Prostate gland (tissue), 2 donors: Measurements from ENCODE around the gene FIP1L1. TPM values are rescaled to one million over a fixed set of nuclear protein-coding genes. Genes with fewer than 3 reads are reported as not detected.
A peak's percentile ranks its signal among the peaks of the same experiment; 100 is the strongest.

Source experiments
- DNase-seq: peaks from one replicate; pipeline ENCODE4 v3.0.0-alpha.2; 2019; ENCODE audit warnings: low spot score
- H3K27ac ChIP-seq, 2 donors: fragments of 200-600 bp; sonication (generic); 2 replicates each; pipeline ENCODE4 v1.5.1; 2017 to 2019
- H3K27me3 ChIP-seq: fragments of 200-600 bp; sonication (generic); replicated peaks from 2 replicates; pipeline ENCODE4 v1.5.1; 2019; ENCODE audit not compliant: insufficient read depth
- H3K36me3 ChIP-seq, 2 donors: fragments of 200-600 bp; sonication (generic); 1 replicate in 1 of 2; 2 replicates in 1 of 2; pipeline versions ENCODE4 v1.5.1 to v1.8.1; 2017 to 2019
- H3K4me1 ChIP-seq: fragments of 200-600 bp; sonication (generic); replicated peaks from 2 replicates; pipeline ENCODE4 v1.5.1; 2019
- H3K4me3 ChIP-seq, 2 donors: fragments of 200-600 bp; sonication (generic); 2 replicates each; pipeline ENCODE4 v1.5.1; 2017 to 2019
- H3K9me3 ChIP-seq: fragments of 200-600 bp; sonication (generic); 2 replicates; pipeline ENCODE4 v1.5.1; 2017
- POLR2A ChIP-seq: fragments of 450-650 bp; IDR thresholded peaks from one replicate; pipeline ENCODE4 v1.6.1; 2016; ENCODE audit warnings: antibody characterized with exemption, mild to moderate bottlenecking
- POLR2AphosphoS5 ChIP-seq: sonication (generic); formaldehyde crosslinking; IDR thresholded peaks from one replicate; pipeline ENCODE4 v1.6.1; 2017; ENCODE audit warnings: antibody characterized with exemption
- WGBS: methylation state at CpG from one replicate; pipeline ENCODE4 v1.1.5; 2018; 5-methylcytosine and 5-hydroxymethylcytosine counted together
- intact Hi-C: fragments of 100-400 bp; cut with DNase I; formaldehyde crosslinking; loops from one replicate; pipeline ENCODE4 v1.14.2; 2022
- total RNA-seq, 2 donors: library from RNA; depleted of rRNA; stranded (reverse); fragments of >200 nt; gene quantifications; one replicate each; pipeline ENCODE4 v1.1.0, GENCODE V29; 2016
- TF ChIP-seq, protein P1 (sequence below), 4 experiments: fragments of 200-600 bp in 2 of 4; fragments of 450-650 bp in 2 of 4; sonication (generic) in 2 of 4; IDR thresholded peaks; 1 replicate in 3 of 4; 2 replicates in 1 of 4; pipeline ENCODE4 v1.5.1; 2016 to 2019; ENCODE audit warnings: antibody characterized with exemption in 4 of 4, mild to moderate bottlenecking in 2 of 4, moderate library complexity in 2 of 4

Gene FIP1L1
- total RNA-seq, 2 donors from 2014 or later = 41.0 to 63.5 TPM

GRCh38 chr4:53489279-53489889 lies 111.9 kb downstream of the FIP1L1 start:
- Histone ChIP-seq H3K36me3 (no peaks in the 10 kb centered on the region), H3K9me3 (no peaks in the 10 kb centered on the region), H3K4me1 (peaks cover 4% of the 10 kb centered on the region), H3K27me3 (no peaks in the 10 kb centered on the region), H3K27ac (no peak overlapping the region), H3K4me3 (no peak overlapping the region)
- no peak for TF ChIP-seq POLR2A
- TF ChIP-seq, protein P1, sequence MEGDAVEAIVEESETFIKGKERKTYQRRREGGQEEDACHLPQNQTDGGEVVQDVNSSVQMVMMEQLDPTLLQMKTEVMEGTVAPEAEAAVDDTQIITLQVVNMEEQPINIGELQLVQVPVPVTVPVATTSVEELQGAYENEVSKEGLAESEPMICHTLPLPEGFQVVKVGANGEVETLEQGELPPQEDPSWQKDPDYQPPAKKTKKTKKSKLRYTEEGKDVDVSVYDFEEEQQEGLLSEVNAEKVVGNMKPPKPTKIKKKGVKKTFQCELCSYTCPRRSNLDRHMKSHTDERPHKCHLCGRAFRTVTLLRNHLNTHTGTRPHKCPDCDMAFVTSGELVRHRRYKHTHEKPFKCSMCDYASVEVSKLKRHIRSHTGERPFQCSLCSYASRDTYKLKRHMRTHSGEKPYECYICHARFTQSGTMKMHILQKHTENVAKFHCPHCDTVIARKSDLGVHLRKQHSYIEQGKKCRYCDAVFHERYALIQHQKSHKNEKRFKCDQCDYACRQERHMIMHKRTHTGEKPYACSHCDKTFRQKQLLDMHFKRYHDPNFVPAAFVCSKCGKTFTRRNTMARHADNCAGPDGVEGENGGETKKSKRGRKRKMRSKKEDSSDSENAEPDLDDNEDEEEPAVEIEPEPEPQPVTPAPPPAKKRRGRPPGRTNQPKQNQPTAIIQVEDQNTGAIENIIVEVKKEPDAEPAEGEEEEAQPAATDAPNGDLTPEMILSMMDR (IDR thresholded peaks at IDR 0.05) = no peak
- TF ChIP-seq POLR2AphosphoS5 = no peak
- intact Hi-C loops = loop anchor here (10.0 kb wide), 1 partner anchor 735 kb away; the partner anchor contains the start of gene PDGFRA
- DNase-seq = no peak

GRCh38 chr4:53490161-53490956 lies 112.9 kb downstream of the FIP1L1 start:
- H3K27me3 ChIP-seq = no peaks in the 10 kb centered on the region
- no peaks in the 10 kb centered on the region for H3K9me3 ChIP-seq
- intact Hi-C loops = no loop called here
- no peaks in the 10 kb centered on the region for H3K36me3 ChIP-seq
- DNase-seq = no peak
- WGBS = 75% methylated on average over 6 of the region's 6 CpGs
- no peak overlapping the region for H3K4me3 ChIP-seq
- H3K27ac ChIP-seq = no peak overlapping the region
- TF ChIP-seq POLR2A (no peak), POLR2AphosphoS5 (no peak)
- TF ChIP-seq, protein P1 (IDR thresholded peaks at IDR 0.05) = no peak
- H3K4me1 ChIP-seq = peaks cover 2% of the 10 kb centered on the region

GRCh38 chr4:53490965-53491622 lies 113.7 kb downstream of the FIP1L1 start:
- intact Hi-C loops = no loop called here
- no peaks in the 10 kb centered on the region for H3K36me3 ChIP-seq
- H3K4me3 ChIP-seq = no peak overlapping the region
- 47% methylated on average over 3 of the region's 3 CpGs for WGBS
- TF ChIP-seq, protein P1 (IDR thresholded peaks at IDR 0.05) = peak in 3 of 4 experiments; percentile 40 to 69 (median 57)
- no peak for TF ChIP-seq POLR2A
- no peaks in the 10 kb centered on the region for H3K9me3 ChIP-seq
- H3K27me3 ChIP-seq = no peaks in the 10 kb centered on the region
- no peak overlapping the region for H3K27ac ChIP-seq
- H3K4me1 ChIP-seq = no peaks in the 10 kb centered on the region
- DNase-seq = no peak

- no peaks in the 10 kb centered on the region for H3K36me3 ChIP-seq
- no peaks in the 10 kb centered on the region for H3K27me3 ChIP-seq
- H3K9me3 ChIP-seq = no peaks in the 10 kb centered on the region
- no peak for DNase-seq
- H3K4me1 ChIP-seq = peaks cover 6% of the 10 kb centered on the region
- H3K4me3 ChIP-seq = no peak overlapping the region
- intact Hi-C loops = no loop called here
- 94% methylated on average over 6 of the region's 6 CpGs for WGBS
- H3K27ac ChIP-seq = no peak overlapping the region
- TF ChIP-seq, protein P1 (IDR thresholded peaks at IDR 0.05) = no peak
- TF ChIP-seq POLR2AphosphoS5 (no peak), POLR2A (no peak)
Measured at GRCh38 chr4:53494851-53495250, 117.4 kb downstream of the FIP1L1 start.
